Medulla oblongata (tissue), 1 donor: ENCODE measurements around the gene IRF2BP2.

Experiments used
- DNase-seq: peaks from one replicate; pipeline ENCODE4 v3.0.0-alpha.2; 2015; ENCODE audit errors: extremely low spot score

IRF2BP2 gene

GRCh38 chr1:234583755-234584419, 26.1 kb downstream of the IRF2BP2 start:
- peak; percentile 73 for DNase-seq

GRCh38 chr1:234582681-234583301, 27.2 kb downstream of the IRF2BP2 start:
- DNase-seq = peak; percentile 52

GRCh38 chr1:234582186-234582585, 27.8 kb downstream of the IRF2BP2 start:
- DNase-seq = no peak

- DNase-seq = no peak
Observed at GRCh38 chr1:234581063-234581714, 28.8 kb downstream of the IRF2BP2 start.

GRCh38 chr1:234579967-234580366, 30.0 kb downstream of the IRF2BP2 start:
- no peak for DNase-seq

GRCh38 chr1:234578735-234579134, 31.2 kb downstream of the IRF2BP2 start:
- no peak for DNase-seq

GRCh38 chr1:234578087-234578486, 31.9 kb downstream of the IRF2BP2 start:
- DNase-seq = no peak

- no peak for DNase-seq
Observed at GRCh38 chr1:234573711-234574299, 36.2 kb downstream of the IRF2BP2 start.

- peak; percentile 60 for DNase-seq
Observed at GRCh38 chr1:234572966-234573365, 37.0 kb downstream of the IRF2BP2 start.

GRCh38 chr1:234571702-234572101, 38.3 kb downstream of the IRF2BP2 start:
- DNase-seq = no peak

GRCh38 chr1:234570329-234571120, 39.5 kb downstream of the IRF2BP2 start:
- DNase-seq = no peak

GRCh38 chr1:234568345-234568744, 41.6 kb downstream of the IRF2BP2 start:
- DNase-seq = no peak

GRCh38 chr1:234565132-234565531, 44.8 kb downstream of the IRF2BP2 start:
- DNase-seq = no peak

- DNase-seq = no peak
Observed at GRCh38 chr1:234564035-234565029, 45.6 kb downstream of the IRF2BP2 start.

- no peak for DNase-seq
Observed at GRCh38 chr1:234562334-234562733, 47.6 kb downstream of the IRF2BP2 start.

GRCh38 chr1:234561319-234561718, 48.7 kb downstream of the IRF2BP2 start:
- no peak for DNase-seq

GRCh38 chr1:234559902-234560676, 49.9 kb downstream of the IRF2BP2 start:
- DNase-seq = no peak

- no peak for DNase-seq
Observed at GRCh38 chr1:234559152-234559901, 50.7 kb downstream of the IRF2BP2 start.

- no peak for DNase-seq
Observed at GRCh38 chr1:234558330-234558836, 51.6 kb downstream of the IRF2BP2 start.
